ENCODE data around the gene RRAD.
A peak's percentile ranks its signal among the peaks of the same experiment; 100 is the strongest.
"Not testable (repeated sequence)": the region's sequence is repeated elsewhere in the genome, so short reads cannot be mapped to it uniquely, and the experiment has no call there.

The RRAD gene

DNA sequence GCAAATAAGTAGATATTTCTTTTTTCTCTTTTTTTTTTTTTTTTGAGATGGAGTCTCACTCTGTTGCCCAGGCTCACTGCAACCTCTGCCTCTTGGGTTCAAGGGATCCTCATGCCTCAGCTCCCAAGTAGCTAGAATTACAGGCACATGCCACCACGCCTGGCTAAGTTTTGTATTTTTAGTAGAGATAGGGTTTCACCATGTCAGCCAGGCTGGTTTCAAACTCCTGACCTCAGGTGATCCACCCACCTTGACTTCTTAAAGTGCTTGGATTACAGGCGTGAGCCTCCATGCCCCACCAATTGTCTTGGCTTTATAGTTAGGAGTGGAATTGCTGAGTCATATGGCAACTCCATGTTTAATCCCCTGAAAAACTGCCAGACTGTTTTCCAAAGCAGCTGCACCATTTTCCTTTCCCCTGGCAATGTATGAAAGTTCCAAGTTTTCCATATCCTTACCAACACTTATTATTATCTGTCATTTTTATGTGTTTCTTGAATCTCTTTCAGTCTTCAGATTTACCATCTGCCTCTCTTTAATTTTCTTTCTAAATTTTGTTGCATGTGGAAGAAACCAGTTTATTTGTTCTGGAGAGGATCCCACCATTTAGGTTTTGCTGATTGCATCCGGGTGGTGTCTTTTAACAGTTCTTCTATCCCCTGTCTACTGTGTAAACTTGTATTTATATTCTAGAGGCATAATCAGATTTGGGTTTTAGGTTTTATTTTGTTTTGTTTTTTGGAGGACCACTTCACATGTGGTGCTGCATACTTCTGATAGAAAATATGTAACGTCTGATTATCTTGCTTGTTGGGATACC lies 25.8 kb upstream of the RRAD start:
- DNase-seq (ENCODE audit: low read depth in 3 of 3, low spot score in 1 of 3): no peak

DNA sequence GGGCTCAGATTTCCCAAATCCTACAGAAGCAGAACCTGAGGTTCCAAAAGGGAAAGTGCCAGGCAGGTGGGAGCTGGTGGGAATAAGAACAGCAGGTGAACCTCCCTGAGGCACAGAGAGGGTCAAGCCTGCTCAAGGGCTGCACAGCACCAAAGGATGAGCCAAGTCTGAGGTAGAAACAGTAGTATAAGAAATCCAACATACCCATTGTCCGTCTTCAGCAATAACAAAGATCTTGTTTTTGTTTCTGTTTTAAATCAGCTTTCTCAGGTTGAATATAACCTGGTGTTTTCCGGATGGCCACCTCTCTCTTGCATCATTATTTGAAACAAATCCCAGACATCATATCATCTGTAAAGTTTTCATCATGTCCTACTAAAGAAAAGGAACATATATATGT lies 25.1 kb upstream of the RRAD start:
- DNase-seq (ENCODE audit: low read depth in 3 of 3, low spot score in 1 of 3): no peak

DNA sequence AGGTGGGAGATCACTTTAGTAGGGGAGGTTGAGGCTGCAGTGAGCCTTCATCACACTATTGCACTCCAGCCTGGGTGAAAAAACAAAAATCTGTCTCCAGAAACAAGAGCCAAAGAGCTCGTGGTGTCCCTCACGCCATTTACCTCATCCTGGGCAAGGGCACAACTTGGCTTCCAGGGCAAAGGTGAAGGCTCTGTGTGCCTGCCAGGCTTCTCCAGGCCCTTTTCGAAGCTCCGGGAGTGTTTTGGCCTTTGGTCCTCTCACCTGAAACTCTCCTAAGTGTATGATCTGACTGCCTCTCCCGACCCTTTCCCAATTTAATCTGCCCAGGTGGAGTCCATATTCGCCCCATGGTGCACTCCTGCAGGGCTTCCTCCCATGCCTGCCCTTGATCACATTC lies 24.1 kb upstream of the RRAD start:
- DNase-seq (ENCODE audit: low read depth in 3 of 3, low spot score in 1 of 3): no peak

DNA sequence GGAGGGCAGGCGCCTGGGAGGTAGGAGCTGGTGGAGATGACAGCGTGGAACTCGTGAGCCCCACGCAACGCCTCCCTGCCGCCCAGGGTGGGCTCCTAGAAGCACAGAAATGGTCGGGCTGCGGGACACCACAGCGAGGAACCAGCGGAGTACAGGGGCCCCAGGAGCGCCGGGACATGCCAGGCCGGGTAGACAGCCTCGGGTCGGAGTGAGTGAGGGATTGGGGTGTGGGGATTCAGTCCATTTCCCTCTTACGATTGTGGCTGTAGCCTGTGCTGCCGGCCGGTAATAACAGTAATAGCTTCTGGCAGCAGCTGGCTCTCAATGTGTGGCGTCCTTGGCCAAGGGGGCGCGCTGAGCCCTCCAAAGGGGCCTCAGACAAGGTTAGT lies 23.5 kb upstream of the RRAD start:
- DNase-seq (ENCODE audit: low read depth in 3 of 3, low spot score in 1 of 3): no peak

DNA sequence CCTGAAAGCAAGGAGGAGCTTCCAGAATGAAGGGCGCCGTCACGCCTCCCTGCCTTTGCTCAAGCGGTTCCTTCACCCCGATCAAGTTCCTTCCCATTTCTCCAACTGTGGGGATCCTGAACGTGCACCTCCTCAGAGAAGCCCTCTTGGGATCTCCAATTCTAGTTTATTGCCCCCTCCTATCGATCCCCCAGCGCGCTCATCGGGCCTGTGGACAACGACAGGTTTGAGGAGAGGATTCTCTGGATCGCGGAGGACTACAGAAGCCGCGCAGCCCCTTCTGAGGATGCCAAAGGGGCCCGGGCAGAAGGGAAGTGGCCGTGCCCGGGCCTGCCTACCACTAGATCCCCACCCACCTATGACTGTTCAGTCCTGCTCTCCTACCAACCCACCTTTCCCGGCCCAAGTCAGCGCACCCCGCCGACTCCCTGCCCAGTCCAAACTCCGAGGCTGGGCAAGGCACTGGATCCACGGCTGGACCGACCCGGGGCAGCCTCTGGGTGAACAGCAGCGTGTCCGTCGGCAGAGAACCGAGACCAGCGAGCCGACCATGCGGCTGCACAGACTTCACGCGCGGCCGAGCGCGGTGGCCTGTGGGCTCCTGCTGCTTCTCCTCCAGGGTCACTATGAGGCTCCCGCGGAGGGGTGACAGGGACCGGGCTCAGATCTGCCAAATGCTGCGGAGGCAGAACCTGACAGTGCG lies 22.9 kb upstream of the RRAD start:
- no peak for DNase-seq (ENCODE audit: low read depth in 3 of 3, low spot score in 1 of 3)

DNA sequence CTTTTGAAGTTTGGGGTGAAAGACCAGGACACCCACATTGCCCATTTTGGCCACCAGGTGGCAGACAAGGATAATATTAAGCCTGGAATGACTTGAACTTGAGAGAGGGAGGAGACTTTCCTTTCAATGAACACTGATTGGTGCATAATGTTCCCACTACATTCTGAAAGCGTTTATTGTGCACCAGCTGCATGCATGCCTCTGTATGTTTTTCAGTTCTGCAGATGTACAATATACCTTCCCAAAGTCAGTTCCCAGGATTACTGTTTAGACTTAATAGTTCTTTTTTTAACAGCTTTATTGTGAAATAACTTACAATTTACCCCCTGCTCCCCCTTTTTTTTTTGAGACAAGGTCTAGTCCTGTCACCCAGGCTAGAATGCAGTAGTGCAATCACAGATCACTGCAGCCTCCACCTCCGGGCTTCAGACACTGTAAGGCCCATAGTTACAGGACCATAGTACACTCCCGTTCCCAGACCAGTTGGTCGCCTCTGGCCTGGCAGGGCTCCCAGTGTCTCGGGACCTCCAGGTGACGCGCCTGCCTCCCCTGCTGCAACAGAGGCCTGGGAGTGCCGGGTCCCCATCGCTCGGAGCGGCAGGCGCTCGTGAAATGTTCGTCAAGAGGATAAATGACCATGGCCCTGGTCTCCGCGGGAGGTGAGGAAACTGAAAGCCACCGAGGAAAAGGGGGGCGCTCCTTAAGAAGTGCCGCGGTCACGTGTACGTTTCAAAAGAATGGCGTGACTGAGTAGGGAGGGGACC lies 22.1 kb upstream of the RRAD start:
- DNase-seq (ENCODE audit: low read depth in 3 of 3, low spot score in 1 of 3): peak; percentile 48 to 72 (median 62)

DNA sequence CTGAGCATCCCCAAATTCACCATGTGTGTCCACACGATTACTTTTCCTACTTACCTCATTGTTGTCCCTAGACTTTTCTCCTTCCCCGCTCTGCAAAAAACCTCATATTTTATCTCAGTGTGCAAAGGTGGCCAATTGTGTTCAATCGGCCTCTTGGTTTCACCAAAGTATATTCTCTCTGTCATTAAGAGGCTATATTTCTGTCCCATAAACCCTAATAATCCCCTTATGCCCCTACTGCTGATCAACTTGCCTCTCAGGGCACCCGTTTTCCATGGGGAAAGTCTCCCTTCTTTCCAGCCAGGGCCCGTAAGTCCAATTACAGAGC lies 21.6 kb upstream of the RRAD start:
- DNase-seq (ENCODE audit: low read depth in 3 of 3, low spot score in 1 of 3): no peak

DNA sequence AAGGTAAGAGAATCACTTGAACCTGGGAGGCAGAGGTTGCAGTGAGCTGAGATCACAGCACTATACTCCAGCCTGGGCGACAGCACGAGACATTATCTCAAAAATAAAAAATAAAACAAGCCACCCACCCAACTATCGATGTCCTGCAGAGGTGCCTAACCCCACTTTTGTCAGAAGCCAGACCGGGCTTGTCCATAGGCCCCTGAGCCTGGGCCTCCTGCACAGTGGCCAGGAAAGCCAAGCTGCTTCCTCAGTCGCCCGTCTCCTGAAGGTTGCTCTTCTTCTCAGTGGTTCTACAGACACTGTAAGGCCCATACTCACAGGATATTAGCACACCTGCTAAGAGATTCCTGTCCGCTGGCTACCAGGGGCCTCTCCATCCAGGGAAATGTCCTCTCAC lies 21.2 kb upstream of the RRAD start:
- DNase-seq (ENCODE audit: low read depth in 3 of 3, low spot score in 1 of 3): no peak

DNA sequence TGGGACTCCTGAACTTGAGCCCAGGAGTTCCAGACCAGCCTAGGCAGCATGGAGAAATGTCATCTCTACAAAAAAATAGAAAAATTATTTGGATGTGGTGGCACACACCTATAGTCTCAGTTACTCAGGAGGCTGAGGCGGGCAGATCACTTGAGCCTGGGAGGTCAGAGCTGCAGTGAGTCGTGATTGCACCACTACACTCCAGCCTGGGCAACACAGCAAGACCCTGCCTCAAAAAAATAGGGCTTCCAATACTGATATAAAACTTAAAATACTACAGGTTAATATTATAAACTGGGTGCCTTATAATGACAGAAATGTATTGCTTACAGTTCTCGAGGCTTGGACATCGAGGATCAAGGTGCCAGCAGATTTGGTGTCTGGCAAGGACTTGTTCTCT lies 20.6 kb upstream of the RRAD start:
- no peak for DNase-seq (ENCODE audit: low read depth in 3 of 3, low spot score in 1 of 3)

DNA sequence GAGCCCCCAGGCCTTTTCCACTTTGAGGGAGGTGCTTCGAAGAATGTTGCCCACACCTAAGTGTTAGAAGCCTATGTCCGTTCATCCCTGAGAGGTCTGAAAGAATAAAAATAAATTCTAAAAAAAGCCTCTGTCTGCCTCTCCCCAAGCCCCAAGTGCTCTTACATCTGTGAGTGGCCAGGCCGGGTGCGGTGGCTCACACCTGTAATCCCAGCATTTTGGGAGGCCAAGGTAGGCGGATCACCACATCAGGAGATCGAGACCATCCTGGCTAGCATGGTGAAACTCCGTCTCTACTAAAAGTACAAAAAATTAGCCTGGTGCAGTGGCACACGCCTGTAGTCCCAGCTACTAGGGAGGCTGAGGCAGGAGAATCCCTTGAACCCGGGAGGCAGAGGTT lies 19.6 kb upstream of the RRAD start:
- DNase-seq (ENCODE audit: low read depth in 3 of 3, low spot score in 1 of 3): not testable (repeated sequence)

DNA sequence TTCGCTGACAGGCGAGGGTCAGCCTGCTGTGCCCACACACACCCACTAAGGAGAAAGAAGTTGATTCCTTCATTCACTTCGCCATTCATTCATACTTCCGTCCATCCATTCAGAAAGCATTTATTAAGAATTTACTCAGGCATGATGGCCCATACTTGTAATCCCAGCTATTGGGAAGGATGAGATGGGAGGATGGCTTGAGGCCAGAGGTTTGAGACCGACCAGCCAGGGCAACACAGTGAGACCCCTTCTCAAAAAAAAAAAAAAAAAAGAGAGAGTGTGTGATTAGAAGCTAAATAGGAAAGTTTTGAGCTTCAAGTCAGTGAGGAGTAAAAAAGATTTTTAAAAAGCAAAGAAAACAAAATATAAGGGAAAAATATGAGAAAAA lies 18.7 kb upstream of the RRAD start:
- no peak for DNase-seq (ENCODE audit: low read depth in 3 of 3, low spot score in 1 of 3)

DNA sequence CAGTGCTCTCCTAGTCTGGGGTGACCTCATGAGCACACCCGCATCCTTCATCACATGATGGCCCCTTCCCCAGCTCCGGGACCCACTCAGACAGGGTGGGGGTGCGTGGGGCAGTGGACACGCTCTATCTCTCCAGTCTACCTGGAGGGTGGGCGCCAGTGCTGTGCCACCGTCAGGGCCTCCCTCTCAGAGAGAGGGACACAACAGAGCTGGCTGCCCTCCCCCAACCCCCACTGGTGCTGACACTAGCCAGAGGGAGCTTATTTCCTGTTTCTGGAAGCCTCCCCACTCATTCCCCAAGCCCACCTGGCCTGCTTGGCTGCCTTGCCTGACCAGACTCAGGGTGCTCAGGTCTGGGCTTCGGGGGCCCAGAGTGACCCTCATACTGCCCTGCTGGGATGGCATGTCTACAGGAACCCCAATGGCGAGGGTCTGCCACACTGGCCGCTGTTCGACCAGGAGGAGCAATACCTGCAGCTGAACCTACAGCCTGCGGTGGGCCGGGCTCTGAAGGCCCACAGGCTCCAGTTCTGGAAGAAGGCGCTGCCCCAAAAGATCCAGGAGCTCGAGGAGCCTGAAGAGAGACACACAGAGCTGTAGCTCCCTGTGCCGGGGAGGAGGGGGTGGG lies 18.2 kb upstream of the RRAD start:
- DNase-seq (ENCODE audit: low read depth in 3 of 3, low spot score in 1 of 3): no peak

DNA sequence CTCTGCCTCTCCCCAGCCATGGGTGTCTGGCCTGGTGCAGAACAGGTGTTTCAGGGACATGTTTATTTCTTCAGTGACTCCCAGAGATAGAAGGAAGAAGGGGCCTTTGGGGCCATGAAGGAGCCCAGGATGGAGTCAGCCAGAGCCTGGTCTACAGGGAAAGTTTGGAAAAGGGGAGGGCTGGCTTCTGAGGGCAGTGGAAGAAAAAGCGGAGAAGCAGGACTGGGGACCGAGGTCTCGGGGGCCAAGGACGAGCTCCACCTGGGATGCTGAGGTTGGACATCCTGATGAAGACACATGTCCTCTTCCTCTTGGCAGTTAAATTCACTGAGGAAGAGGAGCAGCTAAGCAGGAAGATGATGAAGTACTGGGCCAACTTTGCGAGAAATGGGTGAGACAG lies 17.6 kb upstream of the RRAD start:
- DNase-seq (ENCODE audit: low read depth in 3 of 3, low spot score in 1 of 3): no peak

DNA sequence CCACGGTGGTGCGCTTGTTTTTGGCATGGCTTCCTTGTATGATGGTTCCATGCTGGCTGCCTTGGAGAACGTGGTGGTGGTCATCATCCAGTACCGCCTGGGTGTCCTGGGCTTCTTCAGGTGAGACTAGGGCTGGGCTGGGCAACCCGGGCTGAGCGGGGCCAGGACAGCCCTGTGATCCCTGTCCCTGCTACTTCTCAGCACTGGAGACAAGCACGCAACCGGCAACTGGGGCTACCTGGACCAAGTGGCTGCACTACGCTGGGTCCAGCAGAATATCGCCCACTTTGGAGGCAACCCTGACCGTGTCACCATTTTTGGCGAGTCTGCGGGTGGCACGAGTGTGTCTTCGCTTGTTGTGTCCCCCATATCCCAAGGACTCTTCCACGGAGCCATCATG lies 14.9 kb upstream of the RRAD start:
- DNase-seq (ENCODE audit: low read depth in 3 of 3, low spot score in 1 of 3): no peak

DNA sequence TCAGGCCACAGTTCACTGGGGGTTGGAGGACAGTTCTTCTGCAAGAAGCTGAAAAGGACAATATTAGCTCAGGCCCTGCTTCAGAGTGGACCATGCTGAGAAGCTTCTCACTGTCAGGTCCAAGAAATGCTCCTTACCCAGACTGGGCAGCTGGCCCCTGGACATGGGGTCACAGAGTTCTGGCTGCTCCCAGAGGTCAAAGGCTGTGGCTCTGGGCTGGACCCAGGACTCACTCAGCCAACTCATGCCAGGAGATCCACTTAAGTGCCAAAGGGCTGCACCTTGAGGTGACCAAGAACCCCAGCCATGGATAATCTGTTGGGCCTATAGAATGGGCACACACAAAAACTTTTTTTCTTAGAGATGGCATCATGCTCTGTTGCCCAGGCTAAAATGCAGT lies 14.0 kb upstream of the RRAD start:
- no peak for DNase-seq (ENCODE audit: low read depth in 3 of 3, low spot score in 1 of 3)

DNA sequence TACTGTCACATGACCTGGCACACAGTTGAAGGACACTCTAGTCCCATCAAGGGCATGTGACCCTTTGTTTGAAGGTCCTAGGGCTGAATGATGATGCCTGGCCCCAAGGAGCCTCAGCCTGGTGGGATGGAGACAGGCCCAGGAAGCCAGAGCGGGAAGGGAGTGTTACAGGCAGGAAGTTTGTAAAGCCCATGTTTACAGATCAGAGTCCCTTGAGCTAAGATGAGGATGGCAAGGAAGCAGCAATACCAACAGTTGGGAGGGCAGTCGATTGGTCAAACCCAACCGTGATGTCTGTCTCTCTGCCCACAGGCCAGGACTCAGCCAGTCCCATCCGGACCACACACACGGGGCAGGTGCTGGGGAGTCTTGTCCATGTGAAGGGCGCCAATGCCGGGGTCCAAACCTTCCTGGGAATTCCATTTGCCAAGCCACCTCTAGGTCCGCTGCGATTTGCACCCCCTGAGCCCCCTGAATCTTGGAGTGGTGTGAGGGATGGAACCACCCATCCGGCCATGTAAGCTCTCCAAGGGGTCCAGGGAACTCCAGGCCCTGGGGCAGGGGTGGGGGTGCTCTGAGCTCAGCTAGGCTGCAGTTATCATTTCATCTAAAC lies 12.5 kb upstream of the RRAD start:
- no peak for DNase-seq (ENCODE audit: low read depth in 3 of 3, low spot score in 1 of 3)

DNA sequence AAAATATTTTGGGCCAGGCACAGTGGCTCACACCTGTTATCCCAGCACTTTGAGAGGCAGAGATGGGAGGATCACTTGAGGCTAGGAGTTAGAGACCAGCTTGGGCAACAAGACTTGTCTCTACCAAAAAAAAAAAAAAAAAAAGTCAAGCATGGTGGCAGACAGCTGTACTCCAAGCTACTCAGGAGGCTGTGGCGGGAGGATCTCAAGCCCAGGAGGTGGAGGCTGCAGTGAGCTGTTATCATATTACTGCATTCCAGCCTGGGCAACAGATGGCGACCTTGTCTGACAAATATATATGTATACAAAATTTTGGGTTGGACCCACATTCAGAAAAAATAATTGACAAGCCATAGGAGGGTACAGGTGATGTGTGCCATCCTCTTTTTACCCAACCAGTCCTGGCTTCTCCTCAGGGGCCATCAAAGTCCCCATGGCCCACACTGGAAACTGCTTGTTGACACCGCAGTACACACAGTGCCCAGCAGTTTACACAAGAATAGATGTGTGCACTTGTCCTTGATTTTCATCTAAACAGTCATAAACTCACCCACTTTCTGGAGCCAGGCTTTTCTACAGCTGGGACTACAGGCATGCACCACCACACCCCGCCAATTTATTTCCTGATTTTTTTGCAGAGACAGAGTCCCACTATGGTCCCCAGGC lies 11.7 kb upstream of the RRAD start:
- no peak for DNase-seq (ENCODE audit: low read depth in 3 of 3, low spot score in 1 of 3)

DNA sequence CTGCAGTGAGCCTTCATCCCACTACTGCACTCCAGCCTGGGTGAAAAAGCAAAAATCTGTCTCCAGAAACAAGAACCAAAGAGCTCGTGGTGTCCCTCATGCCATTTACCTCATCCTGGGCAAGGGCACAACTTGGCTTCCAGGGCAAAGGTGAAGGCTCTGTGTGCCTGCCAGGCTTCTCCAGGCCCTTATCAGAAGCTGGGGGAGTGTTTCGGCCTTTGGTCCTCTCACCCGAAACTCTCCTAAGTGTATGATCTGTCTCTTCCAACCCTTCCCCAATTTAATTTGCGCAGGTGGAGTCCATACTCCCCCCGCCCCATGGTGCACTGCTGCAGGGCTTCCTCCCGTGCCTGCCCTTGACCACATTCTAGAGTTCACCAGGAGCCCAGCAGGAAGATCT lies 11.1 kb upstream of the RRAD start:
- no peak for DNase-seq (ENCODE audit: low read depth in 3 of 3, low spot score in 1 of 3)

DNA sequence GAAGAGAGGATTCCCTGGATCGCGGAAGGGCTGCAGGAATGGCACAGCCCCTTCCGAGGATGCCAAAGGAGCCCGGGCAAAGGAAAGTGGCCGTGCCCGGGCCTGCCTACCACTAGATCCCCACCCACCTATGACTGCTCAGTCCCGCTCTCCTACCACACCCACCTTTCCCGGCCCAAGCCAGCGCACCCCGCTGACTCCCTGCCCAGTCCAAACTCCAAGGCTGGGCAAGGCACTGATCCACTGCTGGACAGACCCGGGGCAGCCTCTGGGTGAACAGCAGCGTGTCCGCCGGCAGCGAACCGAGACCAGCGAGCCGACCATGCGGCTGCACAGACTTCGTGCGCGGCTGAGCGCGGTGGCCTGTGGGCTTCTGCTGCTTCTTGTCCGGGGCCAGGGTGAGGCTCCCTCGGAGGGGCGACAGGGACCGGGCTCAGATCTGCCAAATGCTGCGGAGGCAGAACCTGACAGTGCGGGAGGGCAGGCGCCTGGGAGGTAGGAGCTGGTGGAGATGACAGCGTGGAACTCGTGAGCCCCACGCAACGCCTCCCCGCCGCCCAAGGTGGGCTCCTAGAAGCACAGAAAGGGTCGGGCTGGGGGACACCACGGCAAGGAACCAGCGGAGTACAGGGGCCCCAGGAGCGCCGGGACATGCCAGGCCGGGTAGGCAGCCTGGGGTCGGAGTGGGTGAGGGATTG lies 10.1 kb upstream of the RRAD start, which contains the start of gene CES2:
TSS of gene CES2 (plus strand) at position 203 of the 698 bp plus-strand sequence. CDS start at position 323, 120 bp downstream.
- no peak for DNase-seq (ENCODE audit: low read depth in 3 of 3, low spot score in 1 of 3)

DNA sequence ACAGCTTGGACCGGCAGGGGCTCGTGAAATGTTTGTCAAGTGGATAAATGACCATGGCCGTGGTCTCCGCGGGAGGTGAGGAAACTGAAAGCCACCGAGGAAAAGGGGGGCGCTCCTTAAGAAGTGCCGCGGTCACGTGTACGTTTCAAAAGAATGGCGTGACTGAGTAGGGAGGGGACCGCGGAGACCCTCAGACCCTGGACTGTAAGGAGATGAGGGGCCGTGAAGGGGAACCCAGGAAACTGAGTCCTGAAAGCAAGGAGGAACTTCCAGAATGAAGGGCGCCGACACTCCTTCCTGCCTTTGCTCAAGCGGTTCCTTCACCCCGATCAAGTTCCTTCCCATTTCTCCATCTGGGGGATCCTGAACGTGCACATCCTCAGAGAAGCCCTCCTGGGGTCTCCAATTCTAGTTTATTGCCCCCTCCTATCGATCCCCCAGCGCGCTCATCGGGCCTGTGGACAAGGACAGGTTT lies 9.5 kb upstream of the RRAD start:
- not testable (repeated sequence) for DNase-seq (ENCODE audit: low read depth in 3 of 3, low spot score in 1 of 3)
